Panc1 (cell line): Measurements from ENCODE around the gene ATP6V0A4. TPM values are rescaled to one million over a fixed set of nuclear protein-coding genes. Genes with fewer than 3 reads are reported as not detected.

ENCODE experiments used
- ATAC-seq: fragments of 200-7000 bp; cut with Tn5 transposase; 2 replicates; pipeline ENCODE4 v1.9.1; 2020; ENCODE audit warnings: mild to moderate bottlenecking, moderate library complexity
- BruUV-seq: library from RNA; stranded (reverse); fragments of 400-500 nt; replicated peaks from 2 replicates; lab custom pipeline; 2021; lab: Mats Ljungman, UMichigan
- CTCF ChIA-PET: fragments of 300-600 bp; sonication (Branson Sonifier 250); formaldehyde crosslinking; loops from one replicate; lab custom pipeline; 2022; ENCODE audit warnings: antibody characterized with exemption; lab: Charles Lee
- POLR2A ChIA-PET: fragments of 300-600 bp; sonication (Branson Sonifier 250); formaldehyde crosslinking; loops from one replicate; lab custom pipeline; 2022; ENCODE audit warnings: antibody characterized with exemption; lab: Charles Lee
- DNase-seq: peaks from one replicate; pipeline ENCODE4 v3.0.0-alpha.2; 2010; ENCODE audit warnings: low read depth, low spot score
- H3K27ac ChIP-seq: 2 replicates; pipeline ENCODE4 v1.5.1; 2011; ENCODE audit warnings: mild to moderate bottlenecking, low read length, inconsistent platforms
- H3K27me3 ChIP-seq: fragments of 200-500 bp; sonication (Bioruptor generic); 2 replicates; pipeline ENCODE4 v1.6.0; 2014; ENCODE audit warnings: low read length, inconsistent platforms; ENCODE audit not compliant: control insufficient read depth, insufficient read depth
- H3K36me3 ChIP-seq: fragments of 200-500 bp; sonication (Bioruptor generic); 2 replicates; pipeline ENCODE4 v1.5.1; 2014; ENCODE audit warnings: inconsistent platforms, mild to moderate bottlenecking, low read length, moderate library complexity; ENCODE audit not compliant: control insufficient read depth, insufficient read depth
- H3K4me1 ChIP-seq: 2 replicates; pipeline ENCODE4 v1.5.1; 2011; ENCODE audit warnings: inconsistent platforms, mild to moderate bottlenecking, low read length, moderate library complexity; ENCODE audit not compliant: control insufficient read depth, insufficient read depth
- H3K4me3 ChIP-seq, 2 experiments: 2 replicates each; pipeline ENCODE4 v1.5.1; 2011 to 2012; ENCODE audit warnings: low read depth in 2 of 2, low read length in 2 of 2, mild to moderate bottlenecking in 2 of 2, inconsistent platforms in 1 of 2, moderate library complexity in 1 of 2
- H3K9me3 ChIP-seq: fragments of 200-500 bp; sonication (Bioruptor generic); 2 replicates; pipeline ENCODE4 v1.5.1; 2014; ENCODE audit warnings: low read depth, mild to moderate bottlenecking, inconsistent platforms, low read length, moderate library complexity; ENCODE audit not compliant: control insufficient read depth, insufficient read depth
- POLR2AphosphoS5 ChIP-seq: IDR thresholded peaks from 2 replicates; pipeline ENCODE4 v1.6.1; 2012; ENCODE audit warnings: mild to moderate bottlenecking, low read depth, low read length, moderate library complexity
- REST ChIP-seq, 2 experiments: IDR thresholded peaks; 2 replicates each; pipeline ENCODE4 v1.6.1; 2011 to 2012; ENCODE audit warnings: low read depth in 2 of 2, control low read depth in 1 of 2, low read length in 1 of 2, mild to moderate bottlenecking in 1 of 2, moderate library complexity in 1 of 2; ENCODE audit not compliant: insufficient read depth in 1 of 2
- SIN3A ChIP-seq: IDR thresholded peaks from 2 replicates; pipeline ENCODE4 v1.6.1; 2012; ENCODE audit warnings: low read depth, mild to moderate bottlenecking, low read length, moderate library complexity, borderline replicate concordance; ENCODE audit not compliant: insufficient read depth
- in situ Hi-C: cut with HindIII; loops from 2 replicates; pipeline ENCODE4 v1.10.0; 2016; ENCODE audit warnings: low sequenced_read_pairs, low pct_unique_long_range_greater_than_20kb
- intact Hi-C: fragments of 100-400 bp; cut with micrococcal nuclease; formaldehyde crosslinking; loops from one replicate; pipeline ENCODE4 v1.10.0; 2022; ENCODE audit not compliant: unreplicated experiment
- total RNA-seq: library from RNA; stranded (reverse); gene quantifications from one replicate; pipeline ENCODE4 v1.2.1, GENCODE V29; 2021; ENCODE audit not compliant: unreplicated experiment
- TF ChIP-seq, protein P1 (sequence below): fragments of 450-650 bp; IDR thresholded peaks from 2 replicates; pipeline ENCODE4 v1.5.1; 2017; ENCODE audit warnings: mild to moderate bottlenecking

ATP6V0A4 gene
- total RNA-seq, 1 experiment from 2014 or later: 0.15 TPM

- no peak for TF ChIP-seq SIN3A
- no peak for TF ChIP-seq REST (IDR thresholded peaks at IDR 0.05; ENCODE audit: insufficient read depth in 1 of 2, low read depth in 2 of 2, low read length in 1 of 2)
- no peak for TF ChIP-seq POLR2AphosphoS5
- DNase-seq (no peak), ATAC-seq (no peak)
- ChIA-PET POLR2A (no interaction called here), CTCF (no interaction called here)
- no TSS peak for BruUV-seq
- in situ Hi-C loops (no loop called here), intact Hi-C loops (no loop called here)
- H3K27ac ChIP-seq: no peak overlapping the region
- no peak overlapping the region for H3K4me3 ChIP-seq
- no peaks in the 10 kb centered on the region for H3K27me3 ChIP-seq
- no peaks in the 10 kb centered on the region for H3K4me1 ChIP-seq
- no peaks in the 10 kb centered on the region for H3K9me3 ChIP-seq
- H3K36me3 ChIP-seq: no peaks in the 10 kb centered on the region
These were observed 17.0 kb downstream of the ATP6V0A4 start for GRCh38 chr7:138781004-138781403.

- H3K36me3 ChIP-seq: no peaks in the 10 kb centered on the region
- no peak overlapping the region for H3K27ac ChIP-seq
- BruUV-seq: no TSS peak
- intact Hi-C loops: no loop called here
- POLR2A ChIA-PET: no interaction called here
- H3K27me3 ChIP-seq: no peaks in the 10 kb centered on the region
- ATAC-seq (no peak; the same call in 1 of the 2 replicates), DNase-seq (no peak)
- H3K4me3 ChIP-seq: no peak overlapping the region
- CTCF ChIA-PET: no interaction called here
- TF ChIP-seq REST (IDR thresholded peaks at IDR 0.05; ENCODE audit: insufficient read depth in 1 of 2, low read depth in 2 of 2, low read length in 1 of 2) (no peak), POLR2AphosphoS5 (no peak)
- H3K4me1 ChIP-seq: no peaks in the 10 kb centered on the region
- in situ Hi-C loops: no loop called here
- H3K9me3 ChIP-seq: no peaks in the 10 kb centered on the region
These were observed 21.7 kb downstream of the ATP6V0A4 start for GRCh38 chr7:138776166-138776833.

GRCh38 chr7:138773817-138774216, 24.2 kb downstream of the ATP6V0A4 start:
- intact Hi-C loops: no loop called here
- no peak overlapping the region for H3K27ac ChIP-seq
- no TSS peak for BruUV-seq
- H3K4me1 ChIP-seq: no peaks in the 10 kb centered on the region
- H3K4me3 ChIP-seq: no peak overlapping the region
- DNase-seq: no peak
- no peaks in the 10 kb centered on the region for H3K36me3 ChIP-seq
- no peaks in the 10 kb centered on the region for H3K27me3 ChIP-seq
- ChIA-PET POLR2A (no interaction called here), CTCF (no interaction called here)
- no peaks in the 10 kb centered on the region for H3K9me3 ChIP-seq
- TF ChIP-seq, protein P1, sequence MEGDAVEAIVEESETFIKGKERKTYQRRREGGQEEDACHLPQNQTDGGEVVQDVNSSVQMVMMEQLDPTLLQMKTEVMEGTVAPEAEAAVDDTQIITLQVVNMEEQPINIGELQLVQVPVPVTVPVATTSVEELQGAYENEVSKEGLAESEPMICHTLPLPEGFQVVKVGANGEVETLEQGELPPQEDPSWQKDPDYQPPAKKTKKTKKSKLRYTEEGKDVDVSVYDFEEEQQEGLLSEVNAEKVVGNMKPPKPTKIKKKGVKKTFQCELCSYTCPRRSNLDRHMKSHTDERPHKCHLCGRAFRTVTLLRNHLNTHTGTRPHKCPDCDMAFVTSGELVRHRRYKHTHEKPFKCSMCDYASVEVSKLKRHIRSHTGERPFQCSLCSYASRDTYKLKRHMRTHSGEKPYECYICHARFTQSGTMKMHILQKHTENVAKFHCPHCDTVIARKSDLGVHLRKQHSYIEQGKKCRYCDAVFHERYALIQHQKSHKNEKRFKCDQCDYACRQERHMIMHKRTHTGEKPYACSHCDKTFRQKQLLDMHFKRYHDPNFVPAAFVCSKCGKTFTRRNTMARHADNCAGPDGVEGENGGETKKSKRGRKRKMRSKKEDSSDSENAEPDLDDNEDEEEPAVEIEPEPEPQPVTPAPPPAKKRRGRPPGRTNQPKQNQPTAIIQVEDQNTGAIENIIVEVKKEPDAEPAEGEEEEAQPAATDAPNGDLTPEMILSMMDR: no peak
- no peak for TF ChIP-seq REST (IDR thresholded peaks at IDR 0.05; ENCODE audit: insufficient read depth in 1 of 2, low read depth in 2 of 2, low read length in 1 of 2)
- ATAC-seq: no peak
- in situ Hi-C loops: no loop called here
